AG04449 (cell line): ENCODE data around the gene RASGEF1B.

ENCODE experiments used
- CTCF ChIA-PET: fragments of 350-600 bp; formaldehyde crosslinking; extraction: SDS; loops from one replicate; lab custom pipeline; 2021; ENCODE audit warnings: antibody characterized with exemption; lab: Yijun Ruan, JAX
- POLR2A ChIA-PET: fragments of 400-600, 350-600 bp; formaldehyde crosslinking; extraction: SDS; loops from one replicate; lab custom pipeline; 2020; ENCODE audit warnings: antibody characterized with exemption, inconsistent platforms; lab: Yijun Ruan, JAX
- DNase-seq: peaks from one replicate; pipeline ENCODE4 v3.0.0-alpha.2; 2010; ENCODE audit warnings: low read depth, low spot score
- H3K4me3 ChIP-seq: 2 replicates; pipeline ENCODE4 v1.5.1; 2011; ENCODE audit warnings: low read depth, mild to moderate bottlenecking, control low read depth, low read length
- TF ChIP-seq, protein P1 (sequence below): IDR thresholded peaks from one replicate; pipeline ENCODE4 v1.5.1; 2011; ENCODE audit warnings: mild to moderate bottlenecking, moderate library complexity, low read length, control low read depth, inconsistent platforms; ENCODE audit not compliant: insufficient read depth; ENCODE audit errors: missing control alignments

Gene RASGEF1B

DNA sequence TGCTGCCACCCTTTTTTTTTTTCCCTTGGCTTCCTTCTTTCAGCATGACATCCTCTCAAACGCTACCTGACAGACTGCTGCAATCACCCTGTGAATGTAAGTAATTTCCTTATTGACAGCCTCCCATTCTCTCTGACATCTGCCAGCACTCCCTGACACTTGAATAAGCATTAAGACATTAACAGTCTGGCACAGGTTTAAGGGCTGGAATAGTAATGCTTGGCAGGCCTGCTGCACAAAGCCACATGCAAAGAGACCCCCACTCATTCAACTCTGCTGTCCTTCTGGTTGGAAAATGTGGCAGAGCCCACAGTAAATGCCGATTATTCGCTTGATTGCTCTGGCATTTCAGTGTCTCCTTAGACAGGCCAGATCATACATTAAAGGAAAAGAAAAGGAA is 28.1 kb upstream of the RASGEF1B start:
- no peak for DNase-seq
- no peak overlapping the region for H3K4me3 ChIP-seq
- ChIA-PET POLR2A (no interaction called here), CTCF (no interaction called here)
- TF ChIP-seq, protein P1, sequence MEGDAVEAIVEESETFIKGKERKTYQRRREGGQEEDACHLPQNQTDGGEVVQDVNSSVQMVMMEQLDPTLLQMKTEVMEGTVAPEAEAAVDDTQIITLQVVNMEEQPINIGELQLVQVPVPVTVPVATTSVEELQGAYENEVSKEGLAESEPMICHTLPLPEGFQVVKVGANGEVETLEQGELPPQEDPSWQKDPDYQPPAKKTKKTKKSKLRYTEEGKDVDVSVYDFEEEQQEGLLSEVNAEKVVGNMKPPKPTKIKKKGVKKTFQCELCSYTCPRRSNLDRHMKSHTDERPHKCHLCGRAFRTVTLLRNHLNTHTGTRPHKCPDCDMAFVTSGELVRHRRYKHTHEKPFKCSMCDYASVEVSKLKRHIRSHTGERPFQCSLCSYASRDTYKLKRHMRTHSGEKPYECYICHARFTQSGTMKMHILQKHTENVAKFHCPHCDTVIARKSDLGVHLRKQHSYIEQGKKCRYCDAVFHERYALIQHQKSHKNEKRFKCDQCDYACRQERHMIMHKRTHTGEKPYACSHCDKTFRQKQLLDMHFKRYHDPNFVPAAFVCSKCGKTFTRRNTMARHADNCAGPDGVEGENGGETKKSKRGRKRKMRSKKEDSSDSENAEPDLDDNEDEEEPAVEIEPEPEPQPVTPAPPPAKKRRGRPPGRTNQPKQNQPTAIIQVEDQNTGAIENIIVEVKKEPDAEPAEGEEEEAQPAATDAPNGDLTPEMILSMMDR: no peak

GRCh38 chr4:81498551-81499099 is 26.9 kb upstream of the RASGEF1B start:
- CTCF ChIA-PET: interaction anchor here (1.0 kb wide), 1 partner anchor 92 kb away, joined by 3 read pairs; no protein-coding TSS in a partner anchor
- TF ChIP-seq, protein P1: no peak
- no peak for DNase-seq
- POLR2A ChIA-PET: no interaction called here
- no peak overlapping the region for H3K4me3 ChIP-seq

DNA sequence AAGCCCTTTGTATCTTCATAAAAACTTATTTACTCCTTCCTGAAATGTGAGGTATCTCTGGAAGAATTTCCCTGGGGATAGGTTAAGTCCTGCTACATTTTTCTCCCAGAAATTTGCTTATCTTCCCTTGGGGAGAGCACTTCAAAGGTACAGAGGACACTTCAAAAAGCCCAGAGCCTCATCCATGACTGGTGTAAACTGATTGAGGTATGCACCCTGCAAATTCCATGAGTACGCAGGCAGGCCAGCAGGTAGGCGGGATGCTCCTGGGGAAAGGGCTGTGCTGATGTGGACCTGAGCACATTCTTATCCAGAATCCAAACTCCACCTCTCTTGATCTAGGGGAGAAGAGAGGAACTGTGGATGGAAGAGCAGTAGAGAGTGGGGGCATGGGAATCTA is 26.3 kb upstream of the RASGEF1B start:
- DNase-seq: no peak
- ChIA-PET CTCF (interaction anchor here (1.0 kb wide), 1 partner anchor 92 kb away, joined by 3 read pairs; no protein-coding TSS in a partner anchor), POLR2A (no interaction called here)
- TF ChIP-seq, protein P1: no peak
- H3K4me3 ChIP-seq: no peak overlapping the region

- H3K4me3 ChIP-seq: no peak overlapping the region
- TF ChIP-seq, protein P1: no peak
- CTCF ChIA-PET: no interaction called here
- POLR2A ChIA-PET: no interaction called here
- DNase-seq: no peak
These were observed 23.6 kb upstream of the RASGEF1B start for GRCh38 chr4:81495345-81495744.

DNA sequence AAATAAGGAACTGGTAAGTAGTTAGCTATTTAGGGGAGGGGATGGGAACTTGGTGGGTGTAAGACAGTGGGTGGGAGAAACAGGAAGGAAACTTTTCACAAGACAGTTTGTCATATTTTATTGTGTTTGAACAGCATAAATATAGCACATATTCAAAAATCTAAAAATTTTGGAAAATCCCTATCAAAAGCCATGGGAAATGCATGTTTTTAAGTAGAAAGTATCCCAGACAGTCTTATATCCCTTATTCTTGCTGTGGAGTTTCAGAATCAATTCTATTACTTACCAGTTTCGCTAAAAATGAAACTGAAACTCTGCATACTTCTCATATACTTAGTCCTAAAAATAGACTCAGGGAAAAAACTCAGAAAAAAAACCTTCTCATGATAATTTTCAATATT is 22.3 kb upstream of the RASGEF1B start:
- no peak for DNase-seq
- POLR2A ChIA-PET: no interaction called here
- no peak overlapping the region for H3K4me3 ChIP-seq

DNA sequence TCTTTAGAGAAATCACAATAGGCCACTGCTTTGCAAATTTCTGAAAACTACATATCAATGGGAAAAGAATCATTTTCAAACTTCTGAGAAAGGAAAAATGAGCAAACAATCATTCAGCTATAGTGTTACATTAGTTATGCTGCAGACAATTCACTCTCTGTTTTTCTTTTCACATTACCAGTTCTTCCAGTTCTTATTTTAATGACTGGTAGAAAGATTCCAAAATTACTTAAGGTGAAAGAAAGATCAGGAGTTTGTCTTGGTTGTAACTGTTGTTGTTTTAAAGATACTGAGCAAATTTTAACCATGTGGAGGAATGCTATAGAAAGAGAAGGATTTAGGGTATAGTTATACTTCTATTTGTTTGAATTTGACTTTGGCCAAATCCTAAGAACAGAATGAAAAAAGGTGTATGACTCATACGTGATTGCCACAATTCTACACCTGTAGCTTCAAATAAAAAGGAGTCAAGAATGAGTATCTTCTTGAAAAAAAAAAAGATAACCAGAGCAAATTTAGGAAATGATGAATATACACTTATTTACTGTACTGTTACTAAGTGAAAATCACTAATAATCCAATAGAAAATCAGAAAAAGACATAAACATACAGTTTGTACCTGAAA is 21.0 kb upstream of the RASGEF1B start:
- CTCF ChIA-PET: interaction anchor here (1.0 kb wide), 1 partner anchor 25 kb away, joined by 3 read pairs; no protein-coding TSS in a partner anchor
- TF ChIP-seq, protein P1: no peak
- DNase-seq: no peak
- no peak overlapping the region for H3K4me3 ChIP-seq
- POLR2A ChIA-PET: no interaction called here

More for the DNA sequence above, 22.3 kb upstream of the RASGEF1B start:
- CTCF ChIA-PET: no interaction called here
- TF ChIP-seq, protein P1: no peak
